Spleen (tissue), 7 donors: ENCODE data around the gene TAP1.

Experiments
- CTCF ChIP-seq, 11 experiments: fragments of 200-600 bp in 7 of 11; fragments of 450-650 bp in 4 of 11; sonication (generic) in 4 of 11; IDR thresholded peaks in 8 of 11; conservative IDR thresholded peaks in 3 of 11; 1 replicate in 7 of 11; 2 replicates in 4 of 11; pipeline versions ENCODE4 v1.4.0 to v1.8.0; 2016 to 2021; ENCODE audit warnings: antibody characterized with exemption in 11 of 11, inconsistent platforms in 4 of 11, mild to moderate bottlenecking in 1 of 11
- POLR2A ChIP-seq, 3 donors: fragments of 450-650 bp; IDR thresholded peaks; one replicate each; pipeline ENCODE4 v1.5.1; 2017; ENCODE audit warnings: antibody characterized with exemption in 3 of 3, mild to moderate bottlenecking in 1 of 3
- donor health status: DM: no; HTN: no; CAD: no; lungs with moderate emphysema.
- donor health status: DM: no; HTN: no; CAD: no.
- donor health status: DM: no; HTN: no; CAD: no.

- peak; percentile 83 to 99 (median 96) for TF ChIP-seq CTCF (IDR thresholded peaks at IDR 0.05 in 8 of 11, conservative IDR thresholded peaks at IDR 0.05 in 3 of 11)
- no peak for TF ChIP-seq POLR2A (IDR thresholded peaks at IDR 0.05)
Observed at GRCh38 chr6:32796848-32797776, 56.4 kb downstream of the TAP1 start.
